Measurements from ENCODE around the gene TMEM242. TPM values are rescaled to one million over a fixed set of nuclear protein-coding genes. Genes with fewer than 3 reads are reported as not detected.
A peak's percentile ranks its signal among the peaks of the same experiment; 100 is the strongest.

The TMEM242 gene
- polyA plus RNA-seq, 2 of the 4 experiments (the other 2 are of a cell fraction), result 5.3 to 7.4 TPM

GRCh38 chr6:157282284-157282683 is 41.0 kb downstream of the TMEM242 start (continued):
- TF ChIP-seq SMC3 (IDR thresholded peaks at IDR 0.05) (no peak), EHF (CRISPR knock-in tag; IDR thresholded peaks at IDR 0.05) (no peak)

GRCh38 chr6:157281570-157281969 is 41.7 kb downstream of the TMEM242 start:
- Histone ChIP-seq H3K9me3 (no peaks in the 10 kb centered on the region), H3K4me1 (no peaks in the 10 kb centered on the region), H3K27ac (no peak overlapping the region), H3K4me2 (no peak overlapping the region), H3K4me3 (no peak overlapping the region)
- ChIA-PET POLR2A (no interaction called here), CTCF (interaction anchor here (0.6 to 0.7 kb wide), 3 partner anchors 71 to 1289 kb away, joined by 3 read pairs; no protein-coding TSS in a partner anchor)
- peak; percentile 77 to 94 for ATAC-seq
- FAIRE-seq, result no peak
- peak in 1 of 2 experiments; percentile 38 for DNase-seq (ENCODE audit: low read depth in 1 of 2, low spot score in 1 of 2)
- TF ChIP-seq MAZ (IDR thresholded peaks at IDR 0.05; ENCODE audit: borderline replicate concordance, low read depth, low read length) (no peak), FOSB (CRISPR knock-in tag; IDR thresholded peaks at IDR 0.05) (no peak), E2F6 (IDR thresholded peaks at IDR 0.05; ENCODE audit: borderline replicate concordance, low read depth) (no peak), ZFP36 (IDR thresholded peaks at IDR 0.05; ENCODE audit: borderline replicate concordance, partially characterized antibody) (no peak), TP53 (CRISPR knock-in tag; IDR thresholded peaks at IDR 0.05) (no peak), RCOR1 (IDR thresholded peaks at IDR 0.05; ENCODE audit: low read depth, low read length) (no peak), TFCP2L1 (CRISPR knock-in tag; IDR thresholded peaks at IDR 0.05) (no peak), HES2 (IDR thresholded peaks at IDR 0.05) (no peak), ELK1 (IDR thresholded peaks at IDR 0.05; ENCODE audit: low read depth, low read length) (no peak), KDM1A (IDR thresholded peaks at IDR 0.05; ENCODE audit: low read depth) (no peak), BHLHE40 (IDR thresholded peaks at IDR 0.05; ENCODE audit: low read depth, low read length) (no peak), POLR2AphosphoS2 (conservative IDR thresholded peaks at IDR 0.05; ENCODE audit: low read length) (no peak), HDAC2 (IDR thresholded peaks at IDR 0.05) (no peak), ESRRA (IDR thresholded peaks at IDR 0.05; ENCODE audit: borderline replicate concordance, low read length) (no peak), CTCF (IDR thresholded peaks at IDR 0.05) (no peak), HOXB5 (CRISPR knock-in tag; IDR thresholded peaks at IDR 0.05) (no peak), CEBPB (IDR thresholded peaks at IDR 0.05) (no peak), KDM5A (IDR thresholded peaks at IDR 0.05) (no peak), RNF2 (IDR thresholded peaks at IDR 0.05; ENCODE audit: borderline replicate concordance, low read depth) (no peak)
- WGBS (ENCODE audit: missing lambda C conversion rate), result 46% methylated on average over 6 of the region's 9 CpGs

GRCh38 chr6:157280947-157281346 is 42.4 kb downstream of the TMEM242 start:
- WGBS (ENCODE audit: missing lambda C conversion rate), result 78% methylated on average over 7 of the region's 9 CpGs
- CTCF ChIA-PET, result interaction anchor here (0.7 kb wide), 1 partner anchor 70 kb away, joined by 3 read pairs; no protein-coding TSS in a partner anchor
- TF ChIP-seq BCL3 (IDR thresholded peaks at IDR 0.05) (no peak), ZSCAN20 (CRISPR knock-in tag; IDR thresholded peaks at IDR 0.05) (no peak), NFE2L2 (conservative IDR thresholded peaks at IDR 0.05; ENCODE audit: low read length) (no peak), EHF (CRISPR knock-in tag; IDR thresholded peaks at IDR 0.05) (no peak), RAD21 (conservative IDR thresholded peaks at IDR 0.05 in 1 of 2, IDR thresholded peaks at IDR 0.05 in 1 of 2) (no peak), CTCF (IDR thresholded peaks at IDR 0.05) (no peak), ESRRA (IDR thresholded peaks at IDR 0.05; ENCODE audit: borderline replicate concordance, low read length) (no peak)

More at GRCh38 chr6:157280947-157281346, 42.4 kb downstream of the TMEM242 start:
- Histone ChIP-seq H3K9me3 (no peaks in the 10 kb centered on the region), H3K4me3 (no peak overlapping the region), H3K4me1 (no peaks in the 10 kb centered on the region), H3K4me2 (no peak overlapping the region), H3K27ac (no peak overlapping the region)
- DNase-seq (ENCODE audit: low read depth in 1 of 2, low spot score in 1 of 2) (no peak), FAIRE-seq (no peak), ATAC-seq (no peak)
- POLR2A ChIA-PET, result no interaction called here

Data from A549 (cell line).